HepG2 (cell line): ENCODE results near the gene SNRNP200. TPM values are rescaled to one million over a fixed set of nuclear protein-coding genes. Genes with fewer than 3 reads are reported as not detected.
A peak's percentile ranks its signal among the peaks of the same experiment; 100 is the strongest.

Experiments
- CHD4 ChIP-seq: fragments of 200-600 bp; sonication (generic); IDR thresholded peaks from 2 replicates; pipeline ENCODE4 v1.7.0; 2017; ENCODE audit warnings: mild to moderate bottlenecking, low read length, borderline replicate concordance
- FOXK2 ChIP-seq: fragments of 450-650 bp; IDR thresholded peaks from 2 replicates; pipeline ENCODE4 v1.6.1; 2016
- HMG20A ChIP-seq: IDR thresholded peaks from 2 replicates; pipeline ENCODE4 v1.6.1; 2016; ENCODE audit warnings: borderline replicate concordance
- KAT8 ChIP-seq: IDR thresholded peaks from 2 replicates; pipeline ENCODE4 v1.6.1; 2016; ENCODE audit warnings: missing genetic modification reagents, missing compliant biosample characterization
- TARDBP ChIP-seq: sonication (generic); formaldehyde crosslinking; IDR thresholded peaks from 2 replicates; pipeline ENCODE4 v1.8.0; 2022; ENCODE audit warnings: mild to moderate bottlenecking, missing genetic modification reagents
- WIZ ChIP-seq: sonication (generic); formaldehyde crosslinking; IDR thresholded peaks from 2 replicates; pipeline ENCODE4 v1.5.1; 2020; ENCODE audit warnings: mild to moderate bottlenecking, missing genetic modification reagents
- ZNF124 ChIP-seq: sonication (generic); formaldehyde crosslinking; IDR thresholded peaks from 2 replicates; pipeline ENCODE4 v1.4.0; 2020; ENCODE audit warnings: missing genetic modification reagents
- ZNF317 ChIP-seq: sonication (generic); formaldehyde crosslinking; IDR thresholded peaks from 2 replicates; pipeline ENCODE4 v1.5.0; 2020; ENCODE audit warnings: mild to moderate bottlenecking, missing genetic modification reagents
- polyA plus RNA-seq, 8 experiments: library from polyadenylated mRNA; depleted of rRNA in 3 of 8; stranded (reverse) in 7 of 8; unstranded in 1 of 8; fragments of >200 nt; fragmentation: Illumina TruSeq in 4 of 8; extraction: Trizol in 4 of 8; gene quantifications; 2 replicates each; pipeline versions ENCODE4 v1.2.1 to v1.2.3, GENCODE V29; 2011 to 2016; ENCODE audit warnings: low read depth in 4 of 8, missing spikeins in 1 of 8, mixed read lengths in 1 of 8; ENCODE audit not compliant: insufficient read depth in 1 of 8
- total RNA-seq, 5 experiments: library from RNA; depleted of rRNA; stranded (reverse); fragments of >200 nt; fragmentation: Illumina TruSeq; extraction: Trizol; gene quantifications; 2 replicates each; pipeline ENCODE4 v1.2.3, GENCODE V29; 2016; ENCODE audit warnings: low read depth in 1 of 5
- TF ChIP-seq, protein P1 (sequence below): sonication (generic); formaldehyde crosslinking; IDR thresholded peaks from 2 replicates; pipeline ENCODE4 v1.4.0; 2020; ENCODE audit warnings: mild to moderate bottlenecking, missing genetic modification reagents
- TF ChIP-seq, protein P2 (sequence below): sonication (generic); formaldehyde crosslinking; IDR thresholded peaks from 2 replicates; pipeline ENCODE4 v1.4.0; 2020; ENCODE audit warnings: mild to moderate bottlenecking, missing genetic modification reagents
- TF ChIP-seq, protein P3 (sequence below): sonication (generic); formaldehyde crosslinking; IDR thresholded peaks from 2 replicates; pipeline ENCODE4 v1.5.0; 2020; ENCODE audit warnings: missing genetic modification reagents, mild to moderate bottlenecking, borderline replicate concordance
- TF ChIP-seq, protein P4 (sequence below): sonication (generic); formaldehyde crosslinking; conservative IDR thresholded peaks from 2 replicates; pipeline ENCODE4 v1.8.0; 2022; ENCODE audit warnings: missing genetic modification reagents
- TF ChIP-seq, protein P5 (sequence below): sonication (generic); formaldehyde crosslinking; IDR thresholded peaks from 2 replicates; pipeline ENCODE4 v1.4.0; 2020; ENCODE audit warnings: missing genetic modification reagents, mild to moderate bottlenecking, borderline replicate concordance
- TF ChIP-seq, protein P6 (sequence below): sonication (generic); formaldehyde crosslinking; IDR thresholded peaks from 2 replicates; pipeline ENCODE4 v1.4.0; 2020; ENCODE audit warnings: mild to moderate bottlenecking, missing genetic modification reagents

SNRNP200 gene
- total and polyA plus RNA-seq, 2 of the 13 experiments (the other 11 are each of a cell fraction or from before 2014, with no cell fraction given): 99.0 to 232 TPM

DNA sequence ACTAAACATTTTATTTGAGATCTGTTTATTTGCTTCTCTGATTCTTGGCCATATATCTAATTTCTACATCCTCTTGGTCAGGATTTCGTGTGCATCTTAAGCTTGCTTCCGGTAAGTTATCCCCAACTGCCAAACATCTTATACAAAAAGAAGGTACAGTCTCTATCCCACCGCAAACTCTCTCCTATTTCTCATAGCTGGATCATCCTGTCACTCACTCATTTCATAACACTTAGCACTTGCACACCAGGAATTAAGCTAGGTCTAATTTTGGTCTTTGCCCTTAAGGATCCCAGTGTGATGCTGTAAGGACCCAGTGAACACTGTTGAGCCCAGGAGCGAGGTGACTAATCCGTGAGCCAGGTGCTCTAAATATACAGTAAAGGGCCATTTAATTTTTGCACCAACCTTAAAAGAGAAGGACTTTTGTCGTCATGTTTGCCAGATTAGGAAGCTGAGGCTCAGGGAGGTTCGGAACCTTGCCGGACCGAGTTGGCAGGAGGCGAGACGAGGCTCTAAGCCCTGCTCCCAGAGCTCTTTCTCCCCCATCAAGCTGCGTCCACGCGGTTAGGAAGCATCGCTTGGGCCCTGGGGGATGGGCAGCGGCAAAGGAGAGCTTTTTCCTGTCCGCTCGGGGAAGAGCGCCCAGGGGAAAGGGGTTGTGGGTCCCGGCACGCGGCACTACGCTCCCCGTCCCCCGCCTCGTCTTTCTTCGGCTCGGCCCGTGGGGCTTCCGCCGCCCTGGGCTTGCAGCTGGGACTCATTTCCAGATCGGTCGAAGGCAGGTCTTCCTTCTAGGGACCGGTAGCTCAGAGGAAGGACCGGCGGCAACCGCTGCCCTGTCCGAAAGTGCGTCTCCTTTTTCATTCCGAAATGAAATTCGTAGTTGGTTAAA, 15.6 kb upstream of the SNRNP200 start (continued):
- TF ChIP-seq, protein P1, sequence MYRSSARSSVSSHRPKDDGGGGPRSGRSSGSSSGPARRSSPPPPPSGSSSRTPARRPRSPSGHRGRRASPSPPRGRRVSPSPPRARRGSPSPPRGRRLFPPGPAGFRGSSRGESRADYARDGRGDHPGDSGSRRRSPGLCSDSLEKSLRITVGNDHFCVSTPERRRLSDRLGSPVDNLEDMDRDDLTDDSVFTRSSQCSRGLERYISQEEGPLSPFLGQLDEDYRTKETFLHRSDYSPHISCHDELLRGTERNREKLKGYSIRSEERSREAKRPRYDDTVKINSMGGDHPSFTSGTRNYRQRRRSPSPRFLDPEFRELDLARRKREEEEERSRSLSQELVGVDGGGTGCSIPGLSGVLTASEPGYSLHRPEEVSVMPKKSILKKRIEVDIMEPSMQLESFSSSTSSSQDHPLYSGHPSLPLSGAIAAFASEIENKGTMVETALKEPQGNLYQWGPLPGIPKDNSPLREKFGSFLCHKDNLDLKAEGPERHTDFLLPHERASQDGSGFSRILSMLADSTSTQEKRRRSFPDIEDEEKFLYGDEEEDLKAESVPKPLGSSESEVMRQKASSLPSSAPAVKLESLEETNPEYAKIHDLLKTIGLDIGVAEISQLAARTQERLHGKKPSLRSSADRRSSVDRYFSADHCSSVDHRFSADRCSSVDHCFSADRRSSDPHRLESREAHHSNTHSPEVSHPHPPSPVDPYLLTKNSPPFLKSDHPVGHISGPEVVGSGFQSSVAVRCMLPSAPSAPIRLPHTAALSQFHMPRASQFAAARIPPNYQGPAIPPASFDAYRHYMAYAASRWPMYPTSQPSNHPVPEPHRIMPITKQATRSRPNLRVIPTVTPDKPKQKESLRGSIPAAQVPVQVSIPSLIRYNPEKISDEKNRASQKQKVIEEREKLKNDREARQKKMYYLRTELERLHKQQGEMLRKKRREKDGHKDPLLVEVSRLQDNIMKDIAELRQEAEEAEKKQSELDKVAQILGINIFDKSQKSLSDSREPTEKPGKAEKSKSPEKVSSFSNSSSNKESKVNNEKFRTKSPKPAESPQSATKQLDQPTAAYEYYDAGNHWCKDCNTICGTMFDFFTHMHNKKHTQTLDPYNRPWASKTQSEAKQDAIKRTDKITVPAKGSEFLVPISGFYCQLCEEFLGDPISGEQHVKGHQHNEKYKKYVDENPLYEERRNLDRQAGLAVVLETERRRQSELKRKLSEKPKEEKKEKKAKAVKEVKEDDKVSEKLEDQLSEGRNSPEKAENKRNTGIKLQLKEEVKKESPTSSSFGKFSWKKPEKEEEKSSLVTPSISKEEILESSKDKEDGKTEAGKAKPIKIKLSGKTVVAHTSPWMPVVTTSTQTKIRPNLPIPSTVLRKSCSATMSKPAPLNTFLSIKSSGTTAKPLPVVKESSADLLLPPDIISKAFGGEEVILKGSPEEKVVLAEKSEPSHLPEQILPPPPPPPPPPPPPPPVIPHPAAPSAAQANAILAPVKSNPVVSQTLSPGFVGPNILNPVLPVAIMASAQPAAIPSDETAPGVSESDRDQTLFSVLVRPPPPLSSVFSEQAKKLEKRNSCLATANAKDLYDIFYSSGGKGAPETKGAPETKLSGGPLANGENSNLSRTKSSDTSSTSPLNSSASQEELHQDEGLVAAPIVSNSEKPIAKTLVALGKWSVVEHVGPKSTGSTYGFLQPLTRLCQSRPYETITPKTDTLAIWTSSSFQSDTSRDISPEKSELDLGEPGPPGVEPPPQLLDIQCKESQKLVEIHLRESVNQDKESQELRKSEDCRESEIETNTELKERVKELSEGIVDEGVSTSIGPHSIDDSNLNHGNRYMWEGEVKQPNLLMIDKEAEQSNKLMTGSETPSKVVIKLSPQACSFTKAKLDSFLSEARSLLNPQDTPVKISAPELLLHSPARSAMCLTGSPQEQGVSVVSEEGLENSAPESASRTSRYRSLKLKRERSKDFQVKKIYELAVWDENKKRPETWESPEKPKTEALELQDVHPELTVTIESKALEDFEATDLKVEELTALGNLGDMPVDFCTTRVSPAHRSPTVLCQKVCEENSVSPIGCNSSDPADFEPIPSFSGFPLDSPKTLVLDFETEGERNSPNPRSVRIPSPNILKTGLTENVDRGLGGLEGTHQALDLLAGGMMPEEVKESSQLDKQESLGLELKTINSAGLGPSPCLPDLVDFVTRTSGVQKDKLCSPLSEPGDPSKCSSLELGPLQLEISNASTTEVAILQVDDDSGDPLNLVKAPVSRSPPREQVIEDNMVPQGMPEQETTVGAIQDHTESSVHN (CRISPR knock-in tag): no peak
- TF ChIP-seq, protein P2, sequence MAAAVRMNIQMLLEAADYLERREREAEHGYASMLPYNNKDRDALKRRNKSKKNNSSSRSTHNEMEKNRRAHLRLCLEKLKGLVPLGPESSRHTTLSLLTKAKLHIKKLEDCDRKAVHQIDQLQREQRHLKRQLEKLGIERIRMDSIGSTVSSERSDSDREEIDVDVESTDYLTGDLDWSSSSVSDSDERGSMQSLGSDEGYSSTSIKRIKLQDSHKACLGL (CRISPR knock-in tag): no peak
- no peak for TF ChIP-seq KAT8 (CRISPR knock-in tag)
- TF ChIP-seq, protein P3, sequence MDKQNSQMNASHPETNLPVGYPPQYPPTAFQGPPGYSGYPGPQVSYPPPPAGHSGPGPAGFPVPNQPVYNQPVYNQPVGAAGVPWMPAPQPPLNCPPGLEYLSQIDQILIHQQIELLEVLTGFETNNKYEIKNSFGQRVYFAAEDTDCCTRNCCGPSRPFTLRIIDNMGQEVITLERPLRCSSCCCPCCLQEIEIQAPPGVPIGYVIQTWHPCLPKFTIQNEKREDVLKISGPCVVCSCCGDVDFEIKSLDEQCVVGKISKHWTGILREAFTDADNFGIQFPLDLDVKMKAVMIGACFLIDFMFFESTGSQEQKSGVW: no peak
- no peak for TF ChIP-seq CHD4
- no peak for TF ChIP-seq WIZ (CRISPR knock-in tag)
- TF ChIP-seq TARDBP: 0 out of 2 replicates have a peak, but pooled peaks have one; percentile 36
- TF ChIP-seq, protein P4, sequence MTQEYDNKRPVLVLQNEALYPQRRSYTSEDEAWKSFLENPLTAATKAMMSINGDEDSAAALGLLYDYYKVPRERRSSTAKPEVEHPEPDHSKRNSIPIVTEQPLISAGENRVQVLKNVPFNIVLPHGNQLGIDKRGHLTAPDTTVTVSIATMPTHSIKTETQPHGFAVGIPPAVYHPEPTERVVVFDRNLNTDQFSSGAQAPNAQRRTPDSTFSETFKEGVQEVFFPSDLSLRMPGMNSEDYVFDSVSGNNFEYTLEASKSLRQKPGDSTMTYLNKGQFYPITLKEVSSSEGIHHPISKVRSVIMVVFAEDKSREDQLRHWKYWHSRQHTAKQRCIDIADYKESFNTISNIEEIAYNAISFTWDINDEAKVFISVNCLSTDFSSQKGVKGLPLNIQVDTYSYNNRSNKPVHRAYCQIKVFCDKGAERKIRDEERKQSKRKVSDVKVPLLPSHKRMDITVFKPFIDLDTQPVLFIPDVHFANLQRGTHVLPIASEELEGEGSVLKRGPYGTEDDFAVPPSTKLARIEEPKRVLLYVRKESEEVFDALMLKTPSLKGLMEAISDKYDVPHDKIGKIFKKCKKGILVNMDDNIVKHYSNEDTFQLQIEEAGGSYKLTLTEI (CRISPR knock-in tag): no peak
- TF ChIP-seq, protein P5, sequence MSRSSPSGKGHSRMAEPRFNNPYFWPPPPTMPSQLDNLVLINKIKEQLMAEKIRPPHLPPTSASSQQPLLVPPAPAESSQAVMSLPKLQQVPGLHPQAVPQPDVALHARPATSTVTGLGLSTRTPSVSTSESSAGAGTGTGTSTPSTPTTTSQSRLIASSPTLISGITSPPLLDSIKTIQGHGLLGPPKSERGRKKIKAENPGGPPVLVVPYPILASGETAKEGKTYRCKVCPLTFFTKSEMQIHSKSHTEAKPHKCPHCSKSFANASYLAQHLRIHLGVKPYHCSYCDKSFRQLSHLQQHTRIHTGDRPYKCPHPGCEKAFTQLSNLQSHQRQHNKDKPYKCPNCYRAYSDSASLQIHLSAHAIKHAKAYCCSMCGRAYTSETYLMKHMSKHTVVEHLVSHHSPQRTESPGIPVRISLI: no peak
- no peak for TF ChIP-seq FOXK2
- TF ChIP-seq HMG20A (CRISPR knock-in tag): no peak
- peak; percentile 34; the same call in 1 of the 2 replicates for TF ChIP-seq ZNF124 (CRISPR knock-in tag)
- TF ChIP-seq, protein P6, sequence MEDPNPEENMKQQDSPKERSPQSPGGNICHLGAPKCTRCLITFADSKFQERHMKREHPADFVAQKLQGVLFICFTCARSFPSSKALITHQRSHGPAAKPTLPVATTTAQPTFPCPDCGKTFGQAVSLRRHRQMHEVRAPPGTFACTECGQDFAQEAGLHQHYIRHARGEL (CRISPR knock-in tag): no peak
- no peak; the same call in 1 of the 2 replicates for TF ChIP-seq ZNF317 (CRISPR knock-in tag)
